ENCODE data around the gene CLSTN3.

Gene CLSTN3

GRCh38 chr12:7128681-7129286 is 1.4 kb upstream of the CLSTN3 start, which contains the start of gene RBP5:
Gene RBP5 (minus strand): TSS chr12:7128889. CDS start chr12:7128775, 114 bp downstream.
- no peak for TF ChIP-seq GATA2 (IDR thresholded peaks at IDR 0.05; ENCODE audit: low read depth, low read length)

- TF ChIP-seq GATA3 (IDR thresholded peaks at IDR 0.05; ENCODE audit: low read depth, low read length): no peak
- TF ChIP-seq GATA2 (IDR thresholded peaks at IDR 0.05; ENCODE audit: low read depth, low read length): no peak
These were observed 792 bp upstream of the CLSTN3 start for GRCh38 chr12:7129287-7129871.

GRCh38 chr12:7130701-7131501 is 730 bp downstream of the CLSTN3 start:
- TF ChIP-seq GATA2 (IDR thresholded peaks at IDR 0.05; ENCODE audit: low read depth, low read length) (no peak), GATA3 (IDR thresholded peaks at IDR 0.05; ENCODE audit: low read depth, low read length) (no peak)

- TF ChIP-seq GATA3 (IDR thresholded peaks at IDR 0.05; ENCODE audit: low read depth, low read length) (no peak), GATA2 (IDR thresholded peaks at IDR 0.05; ENCODE audit: low read depth, low read length) (no peak)
These were observed 1.3 kb downstream of the CLSTN3 start for GRCh38 chr12:7131502-7131866.

GRCh38 chr12:7134396-7135166 is 4.4 kb downstream of the CLSTN3 start:
- no peak for TF ChIP-seq GATA3 (IDR thresholded peaks at IDR 0.05; ENCODE audit: low read depth, low read length)
- TF ChIP-seq GATA2 (IDR thresholded peaks at IDR 0.05; ENCODE audit: low read depth, low read length): no peak

GRCh38 chr12:7136071-7136470 is 5.9 kb downstream of the CLSTN3 start:
- TF ChIP-seq GATA3 (IDR thresholded peaks at IDR 0.05; ENCODE audit: low read depth, low read length) (no peak), GATA2 (IDR thresholded peaks at IDR 0.05; ENCODE audit: low read depth, low read length) (no peak)

GRCh38 chr12:7136676-7137075 is 6.5 kb downstream of the CLSTN3 start:
- TF ChIP-seq GATA3 (IDR thresholded peaks at IDR 0.05; ENCODE audit: low read depth, low read length): no peak
- no peak for TF ChIP-seq GATA2 (IDR thresholded peaks at IDR 0.05; ENCODE audit: low read depth, low read length)

GRCh38 chr12:7137908-7138307 is 7.7 kb downstream of the CLSTN3 start:
- no peak for TF ChIP-seq GATA3 (IDR thresholded peaks at IDR 0.05; ENCODE audit: low read depth, low read length)
- TF ChIP-seq GATA2 (IDR thresholded peaks at IDR 0.05; ENCODE audit: low read depth, low read length): no peak

GRCh38 chr12:7139200-7139599 is 9.0 kb downstream of the CLSTN3 start:
- TF ChIP-seq GATA3 (IDR thresholded peaks at IDR 0.05; ENCODE audit: low read depth, low read length) (no peak), GATA2 (IDR thresholded peaks at IDR 0.05; ENCODE audit: low read depth, low read length) (no peak)

GRCh38 chr12:7141351-7142005 is 11.3 kb downstream of the CLSTN3 start:
- TF ChIP-seq GATA3 (IDR thresholded peaks at IDR 0.05; ENCODE audit: low read depth, low read length) (no peak), GATA2 (IDR thresholded peaks at IDR 0.05; ENCODE audit: low read depth, low read length) (no peak)

- TF ChIP-seq GATA2 (IDR thresholded peaks at IDR 0.05; ENCODE audit: low read depth, low read length): no peak
- TF ChIP-seq GATA3 (IDR thresholded peaks at IDR 0.05; ENCODE audit: low read depth, low read length): no peak
These were observed 12.0 kb downstream of the CLSTN3 start for GRCh38 chr12:7142056-7142644.

- TF ChIP-seq GATA3 (IDR thresholded peaks at IDR 0.05; ENCODE audit: low read depth, low read length) (no peak), GATA2 (IDR thresholded peaks at IDR 0.05; ENCODE audit: low read depth, low read length) (no peak)
These were observed 12.8 kb downstream of the CLSTN3 start for GRCh38 chr12:7142809-7143465.

GRCh38 chr12:7143564-7143963 is 13.4 kb downstream of the CLSTN3 start:
- no peak for TF ChIP-seq GATA3 (IDR thresholded peaks at IDR 0.05; ENCODE audit: low read depth, low read length)
- TF ChIP-seq GATA2 (IDR thresholded peaks at IDR 0.05; ENCODE audit: low read depth, low read length): no peak
